ENCODE measurements around the gene CYP27B1. TPM values are rescaled to one million over a fixed set of nuclear protein-coding genes. Genes with fewer than 3 reads are reported as not detected.

The CYP27B1 gene
- total and polyA plus RNA-seq, 9 of the 15 experiments (the other 6 are each of a cell fraction or from before 2014, with no cell fraction given), result 0.18 to 4.2 (median 1.8) TPM

DNA sequence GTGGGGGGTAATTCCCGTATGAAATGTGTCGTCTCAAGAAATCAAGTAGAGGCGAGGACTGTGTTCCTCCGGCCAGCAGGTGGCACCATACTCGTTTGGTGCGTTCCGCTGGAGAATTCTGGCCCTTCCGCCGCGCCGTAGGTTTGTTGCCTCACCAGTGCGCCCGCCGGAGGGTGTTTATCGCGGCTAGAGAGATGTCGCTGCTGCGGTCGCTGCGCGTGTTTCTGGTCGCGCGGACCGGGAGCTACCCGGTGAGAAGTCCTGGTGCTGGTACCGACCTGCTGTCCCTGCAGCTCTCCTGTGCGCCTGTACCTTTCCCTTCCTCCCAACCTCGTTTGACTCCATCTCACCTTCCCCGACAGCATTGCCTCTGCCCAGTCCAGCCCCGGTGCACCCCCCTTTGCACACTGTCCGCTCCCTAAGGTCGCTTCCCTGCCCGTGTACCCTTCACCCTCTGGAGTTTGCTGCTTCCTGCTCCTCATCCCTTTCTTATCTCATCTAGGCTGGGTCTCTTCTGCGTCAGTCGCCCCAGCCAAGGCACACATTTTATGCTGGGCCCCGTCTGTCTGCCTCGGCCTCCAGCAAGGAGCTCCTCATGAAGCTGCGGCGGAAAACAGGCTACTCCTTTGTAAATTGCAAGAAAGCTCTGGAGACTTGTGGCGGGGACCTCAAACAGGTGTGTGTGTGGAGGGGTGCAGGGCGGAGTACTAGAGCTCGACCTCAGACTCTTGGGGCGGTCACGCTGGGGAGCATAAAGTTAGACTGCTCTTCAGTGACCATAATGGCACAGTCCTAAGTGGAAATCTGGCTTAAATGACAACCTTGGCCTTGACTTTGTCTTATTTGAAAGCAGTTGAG is 16.0 kb upstream of the CYP27B1 start, which contains the start of gene TSFM (continued):
- TF ChIP-seq, protein P1, sequence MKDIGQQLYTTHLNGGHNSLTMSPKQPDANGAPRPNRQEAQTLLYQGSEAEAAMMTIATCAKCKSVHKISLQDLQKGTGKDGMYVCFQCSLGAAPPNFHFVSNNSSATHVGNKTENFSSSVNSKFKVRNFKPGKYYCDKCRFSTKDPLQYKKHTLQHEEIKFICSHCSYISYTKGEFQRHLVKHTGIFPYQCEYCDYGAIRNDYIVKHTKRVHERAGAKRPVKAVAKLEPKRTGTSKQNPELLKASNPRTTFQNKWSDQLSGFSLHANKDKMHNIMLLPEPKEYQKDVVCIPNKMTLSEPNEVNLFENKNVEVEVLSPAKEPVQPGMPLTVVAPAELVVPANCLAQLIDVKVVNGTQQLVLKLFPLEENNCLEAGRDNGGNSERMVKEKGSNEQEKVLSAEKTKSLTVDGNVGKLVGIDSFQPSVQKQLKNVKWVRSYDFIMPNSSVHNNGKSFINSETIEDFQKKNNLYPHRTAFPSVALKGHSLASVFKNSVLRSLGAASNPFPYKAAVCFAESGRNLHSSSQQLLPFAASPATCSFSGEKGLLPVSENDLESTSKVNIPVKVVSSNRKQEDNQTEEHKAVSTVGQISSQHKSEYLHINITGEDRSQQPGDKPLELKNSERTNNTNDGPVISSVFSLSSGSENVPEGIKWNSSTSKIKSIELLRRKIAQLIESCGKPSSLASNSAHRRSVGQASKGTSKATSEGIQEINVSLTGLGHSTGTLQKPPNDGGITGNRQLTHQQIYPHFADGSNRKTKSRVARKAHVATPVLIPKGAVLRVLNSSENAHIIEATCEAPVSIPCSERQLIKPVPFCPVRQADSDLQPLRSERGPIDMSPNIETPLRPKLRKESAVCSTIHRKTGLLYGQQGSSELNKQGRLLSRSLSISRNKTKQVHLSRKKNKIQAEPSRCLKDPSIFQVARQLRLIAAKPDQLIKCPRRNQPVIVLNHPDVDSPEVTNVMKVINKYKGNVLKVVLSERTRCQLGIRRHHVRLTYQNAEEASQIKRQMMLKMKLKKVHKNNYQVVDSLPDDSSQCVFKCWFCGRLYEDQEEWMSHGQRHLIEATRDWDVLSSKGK (CRISPR knock-in tag; IDR thresholded peaks at IDR 0.05), result no peak
- TF ChIP-seq ZKSCAN3 (CRISPR knock-in tag; IDR thresholded peaks at IDR 0.05), result no peak
- TF ChIP-seq SAP30 (IDR thresholded peaks at IDR 0.05; ENCODE audit: borderline replicate concordance, insufficient read depth, low read depth, low read length, poor library complexity, severe bottlenecking), result peak; percentile 84
- peak; percentile 97 for TF ChIP-seq POLR2A (conservative IDR thresholded peaks at IDR 0.05)
- TF ChIP-seq, protein P2, sequence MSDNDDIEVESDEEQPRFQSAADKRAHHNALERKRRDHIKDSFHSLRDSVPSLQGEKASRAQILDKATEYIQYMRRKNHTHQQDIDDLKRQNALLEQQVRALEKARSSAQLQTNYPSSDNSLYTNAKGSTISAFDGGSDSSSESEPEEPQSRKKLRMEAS (CRISPR knock-in tag; IDR thresholded peaks at IDR 0.05), result peak; percentile 86
- TF ChIP-seq HSF4 (CRISPR knock-in tag; IDR thresholded peaks at IDR 0.05; ENCODE audit: borderline replicate concordance), result no peak
- TF ChIP-seq PHF8 (IDR thresholded peaks at IDR 0.05; ENCODE audit: borderline replicate concordance, low read length), result peak; percentile 97
- TF ChIP-seq RBM39 (optimal IDR thresholded peaks at IDR 0.05; ENCODE audit: low read depth, low read length), result no peak
- TF ChIP-seq CAMTA2 (CRISPR knock-in tag; conservative IDR thresholded peaks at IDR 0.05), result no peak
- TF ChIP-seq NR4A1 (CRISPR knock-in tag; IDR thresholded peaks at IDR 0.05), result no peak
- TF ChIP-seq NR4A1 (tag; IDR thresholded peaks at IDR 0.05), result no peak; the same call in 1 of the 2 replicates
- peak; percentile 94 for TF ChIP-seq KDM5B (IDR thresholded peaks at IDR 0.05; ENCODE audit: insufficient replicate concordance, low read depth, low read length)
- TF ChIP-seq POLR3G (IDR thresholded peaks at IDR 0.05; ENCODE audit: extremely low read depth, insufficient read length, insufficient replicate concordance), result no peak
- TF ChIP-seq RBM15 (IDR thresholded peaks at IDR 0.05; ENCODE audit: insufficient read depth, low read length), result no peak
- TF ChIP-seq ID3 (CRISPR knock-in tag; IDR thresholded peaks at IDR 0.05), result no peak
- TF ChIP-seq ID3 (tag; IDR thresholded peaks at IDR 0.05), result no peak
- no peak for TF ChIP-seq ZNF212 (CRISPR knock-in tag; IDR thresholded peaks at IDR 0.05)
- no peak for TF ChIP-seq TEAD2 (tag; IDR thresholded peaks at IDR 0.05)
- no peak for TF ChIP-seq THRAP3 (IDR thresholded peaks at IDR 0.05; ENCODE audit: borderline replicate concordance)
- TF ChIP-seq SRSF3 (IDR thresholded peaks at IDR 0.05; ENCODE audit: insufficient read depth, low read length), result no peak
